Subcutaneous abdominal adipose tissue (tissue), 5 donors: ENCODE measurements around the gene HOXD11.
A peak's percentile ranks its signal among the peaks of the same experiment; 100 is the strongest.

Experiments
- H3K27ac ChIP-seq: one replicate; pipeline ENCODE4 v1.7.0; 2013; ENCODE audit warnings: low read depth, mild to moderate bottlenecking, inconsistent platforms, low read length, moderate library complexity
- H3K27me3 ChIP-seq, 5 donors: one replicate each; pipeline ENCODE4 v1.7.0; 2013; ENCODE audit warnings: low read length in 5 of 5, inconsistent platforms in 1 of 5; ENCODE audit not compliant: control insufficient read depth in 5 of 5, insufficient read depth in 4 of 5
- H3K36me3 ChIP-seq, 5 donors: one replicate each; pipeline ENCODE4 v1.7.0; 2013; ENCODE audit warnings: low read length in 5 of 5; ENCODE audit not compliant: control insufficient read depth in 5 of 5, insufficient read depth in 5 of 5
- H3K4me1 ChIP-seq, 5 donors: one replicate each; pipeline ENCODE4 v1.7.0; 2013; ENCODE audit warnings: low read length in 5 of 5, mild to moderate bottlenecking in 3 of 5, moderate library complexity in 1 of 5; ENCODE audit not compliant: control insufficient read depth in 5 of 5, insufficient read depth in 5 of 5
- H3K4me3 ChIP-seq, 5 donors: one replicate each; pipeline ENCODE4 v1.7.0; 2013; ENCODE audit warnings: low read length in 5 of 5, low read depth in 1 of 5
- H3K9ac ChIP-seq, 5 donors: one replicate each; pipeline ENCODE4 v1.7.0; 2013; ENCODE audit warnings: low read length in 5 of 5, mild to moderate bottlenecking in 4 of 5, moderate library complexity in 3 of 5
- H3K9me3 ChIP-seq, 5 donors: one replicate each; pipeline ENCODE4 v1.7.0; 2013; ENCODE audit warnings: low read length in 5 of 5; ENCODE audit not compliant: control insufficient read depth in 5 of 5
- donor health status: healthy.
- donor health status: healthy.
- donor health status: healthy.
- donor health status: healthy.
- donor health status: healthy.

The HOXD11 gene

GRCh38 chr2:176135035-176135440 is 28.0 kb downstream of the HOXD11 start:
- Histone ChIP-seq H3K4me1 (peaks cover 3 to 69% (median 62%) of the 10 kb centered on the region in 5 donors), H3K9me3 (no peaks in the 10 kb centered on the region), H3K27ac (peak overlapping the region; percentile 91), H3K9ac (no peak overlapping the region), H3K27me3 (peaks cover 0 to 49% (median 6%) of the 10 kb centered on the region in 5 donors), H3K4me3 (peak overlapping the region in 1 of 5 donors; percentile 44), H3K36me3 (no peaks in the 10 kb centered on the region)

GRCh38 chr2:176136374-176137251 is 29.5 kb downstream of the HOXD11 start:
- H3K27me3 ChIP-seq = peaks cover 0 to 56% (median 5%) of the 10 kb centered on the region in 5 donors
- peak overlapping the region; percentile 64 to 88 (median 80) for H3K4me3 ChIP-seq
- H3K4me1 ChIP-seq = peaks cover 6 to 73% (median 68%) of the 10 kb centered on the region in 5 donors
- peak overlapping the region; percentile 71 to 86 (median 74) for H3K9ac ChIP-seq
- H3K9me3 ChIP-seq = no peaks in the 10 kb centered on the region
- no peaks in the 10 kb centered on the region for H3K36me3 ChIP-seq
- H3K27ac ChIP-seq = peak overlapping the region; percentile 91

- Histone ChIP-seq H3K9ac (peak overlapping the region; percentile 71 to 86 (median 74)), H3K4me1 (peaks cover 6 to 70% (median 67%) of the 10 kb centered on the region in 5 donors), H3K27me3 (peaks cover 0 to 56% (median 5%) of the 10 kb centered on the region in 5 donors), H3K4me3 (peak overlapping the region; percentile 64 to 84 (median 79)), H3K9me3 (no peaks in the 10 kb centered on the region), H3K27ac (peak overlapping the region; percentile 91), H3K36me3 (no peaks in the 10 kb centered on the region)
Measured at GRCh38 chr2:176137252-176137580, 30.1 kb downstream of the HOXD11 start.

GRCh38 chr2:176137906-176138305 is 30.8 kb downstream of the HOXD11 start:
- H3K4me1 ChIP-seq = peaks cover 6 to 71% (median 67%) of the 10 kb centered on the region in 5 donors
- peak overlapping the region in 4 of 5 donors; percentile 64 to 84 (median 80) for H3K4me3 ChIP-seq
- H3K9ac ChIP-seq = peak overlapping the region in 3 of 5 donors; percentile 24 to 86 (median 79)
- H3K27me3 ChIP-seq = peaks cover 0 to 57% (median 5%) of the 10 kb centered on the region in 5 donors
- H3K9me3 ChIP-seq = no peaks in the 10 kb centered on the region
- H3K36me3 ChIP-seq = no peaks in the 10 kb centered on the region
- H3K27ac ChIP-seq = peak overlapping the region; percentile 77

- Histone ChIP-seq H3K27ac (peak overlapping the region; percentile 77), H3K9me3 (no peaks in the 10 kb centered on the region), H3K9ac (peak overlapping the region in 3 of 5 donors; percentile 55 to 79 (median 63)), H3K4me3 (peak overlapping the region; percentile 48 to 84 (median 79)), H3K27me3 (peaks cover 0 to 54% (median 5%) of the 10 kb centered on the region in 5 donors), H3K4me1 (peaks cover 6 to 70% (median 64%) of the 10 kb centered on the region in 5 donors), H3K36me3 (no peaks in the 10 kb centered on the region)
Measured at GRCh38 chr2:176138526-176138922, 31.4 kb downstream of the HOXD11 start.

- Histone ChIP-seq H3K27me3 (peaks cover 0 to 51% (median 5%) of the 10 kb centered on the region in 5 donors), H3K9ac (peak overlapping the region in 4 of 5 donors; percentile 32 to 79 (median 59))
Measured at GRCh38 chr2:176138923-176139660, 32.0 kb downstream of the HOXD11 start.

GRCh38 chr2:176139661-176140512 is 32.8 kb downstream of the HOXD11 start:
- Histone ChIP-seq H3K4me3 (peak overlapping the region; percentile 60 to 84 (median 69)), H3K4me1 (peaks cover 6 to 64% (median 61%) of the 10 kb centered on the region in 5 donors), H3K9ac (peak overlapping the region in 4 of 5 donors; percentile 16 to 79 (median 70)), H3K27ac (peak overlapping the region; percentile 77), H3K27me3 (peaks cover 0 to 49% (median 5%) of the 10 kb centered on the region in 5 donors), H3K9me3 (no peaks in the 10 kb centered on the region), H3K36me3 (no peaks in the 10 kb centered on the region)

More at GRCh38 chr2:176138923-176139660, 32.0 kb downstream of the HOXD11 start:
- Histone ChIP-seq H3K4me1 (peaks cover 6 to 68% (median 64%) of the 10 kb centered on the region in 5 donors), H3K9me3 (no peaks in the 10 kb centered on the region), H3K36me3 (no peaks in the 10 kb centered on the region), H3K4me3 (peak overlapping the region; percentile 48 to 84 (median 79)), H3K27ac (peak overlapping the region; percentile 77)

GRCh38 chr2:176140513-176141317 is 33.6 kb downstream of the HOXD11 start:
- H3K36me3 ChIP-seq = no peaks in the 10 kb centered on the region
- H3K9me3 ChIP-seq = no peaks in the 10 kb centered on the region
- peak overlapping the region; percentile 72 for H3K27ac ChIP-seq
- peak overlapping the region in 4 of 5 donors; percentile 16 to 75 (median 64) for H3K9ac ChIP-seq
- peak overlapping the region; percentile 60 to 77 (median 69) for H3K4me3 ChIP-seq
- H3K27me3 ChIP-seq = peaks cover 0 to 43% (median 5%) of the 10 kb centered on the region in 5 donors
- peaks cover 5 to 57% (median 52%) of the 10 kb centered on the region in 5 donors for H3K4me1 ChIP-seq
